HG02938 (cell line): ENCODE results near the gene CLEC18C.
"Not testable (repeated sequence)": the region's sequence is repeated elsewhere in the genome, so short reads cannot be mapped to it uniquely, and the experiment has no call there.

Experiments used
- ATAC-seq: cut with Tn5 transposase; IDR thresholded peaks from one replicate; pipeline ENCODE4 v1.9.1; 2021; ENCODE audit warnings: mild to moderate bottlenecking, moderate library complexity; ENCODE audit not compliant: unreplicated experiment

The CLEC18C gene

GRCh38 chr16:70204668-70205405, 31.2 kb downstream of the CLEC18C start:
- ATAC-seq = not testable (repeated sequence)

- ATAC-seq = not testable (repeated sequence)
Observed at GRCh38 chr16:70206382-70206781, 32.8 kb downstream of the CLEC18C start.

- ATAC-seq = not testable (repeated sequence)
Observed at GRCh38 chr16:70218586-70218985, 45.0 kb downstream of the CLEC18C start.

GRCh38 chr16:70222574-70222973, 49.0 kb downstream of the CLEC18C start:
- not testable (repeated sequence) for ATAC-seq

GRCh38 chr16:70223216-70223615, 49.6 kb downstream of the CLEC18C start:
- ATAC-seq = not testable (repeated sequence)

GRCh38 chr16:70223971-70224513, 50.5 kb downstream of the CLEC18C start:
- ATAC-seq = not testable (repeated sequence)

GRCh38 chr16:70224645-70225044, 51.1 kb downstream of the CLEC18C start:
- ATAC-seq = not testable (repeated sequence)

- not testable (repeated sequence) for ATAC-seq
Observed at GRCh38 chr16:70225430-70225829, 51.8 kb downstream of the CLEC18C start.

GRCh38 chr16:70226024-70226423, 52.4 kb downstream of the CLEC18C start:
- not testable (repeated sequence) for ATAC-seq

GRCh38 chr16:70231831-70232230, 58.2 kb downstream of the CLEC18C start:
- not testable (repeated sequence) for ATAC-seq
